ENCODE data around the gene INHBB. TPM values are rescaled to one million over a fixed set of nuclear protein-coding genes. Genes with fewer than 3 reads are reported as not detected.

Gene INHBB
- total RNA-seq, 1 donor from 2014 or later = 4.7 TPM

DNA sequence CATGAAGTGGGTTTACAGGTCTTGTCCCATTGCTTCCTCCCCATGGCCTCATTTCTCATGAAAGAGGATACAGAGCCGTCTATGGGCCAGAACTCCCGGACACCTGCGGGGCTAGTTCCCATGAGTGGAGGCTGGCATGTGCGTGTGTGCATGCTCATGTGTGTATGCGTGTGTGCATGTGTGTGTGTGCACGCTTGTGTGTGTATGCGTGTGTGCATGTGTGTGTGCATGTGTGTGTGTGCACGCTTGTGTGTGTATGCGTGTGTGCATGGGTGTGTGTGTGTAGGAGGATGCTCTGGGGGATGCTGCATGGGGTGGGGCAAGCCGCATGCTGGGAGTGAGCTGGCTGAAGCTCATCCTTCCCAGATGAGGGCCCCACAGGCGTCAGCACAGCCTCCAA, 20.8 kb downstream of the INHBB start:
- Mint-ChIP-seq H3K4me1 (ENCODE audit: unreplicated experiment) (peaks cover 7% of the 10 kb centered on the region), H3K36me3 (ENCODE audit: low read depth, unreplicated experiment) (no peaks in the 10 kb centered on the region), H3K4me3 (ENCODE audit: unreplicated experiment) (no peak overlapping the region), H3K27me3 (ENCODE audit: unreplicated experiment) (peaks cover 16% of the 10 kb centered on the region), H3K9me3 (ENCODE audit: unreplicated experiment) (no peaks in the 10 kb centered on the region), H3K27ac (ENCODE audit: unreplicated experiment) (no peak overlapping the region)
- TF ChIP-seq, protein P1, sequence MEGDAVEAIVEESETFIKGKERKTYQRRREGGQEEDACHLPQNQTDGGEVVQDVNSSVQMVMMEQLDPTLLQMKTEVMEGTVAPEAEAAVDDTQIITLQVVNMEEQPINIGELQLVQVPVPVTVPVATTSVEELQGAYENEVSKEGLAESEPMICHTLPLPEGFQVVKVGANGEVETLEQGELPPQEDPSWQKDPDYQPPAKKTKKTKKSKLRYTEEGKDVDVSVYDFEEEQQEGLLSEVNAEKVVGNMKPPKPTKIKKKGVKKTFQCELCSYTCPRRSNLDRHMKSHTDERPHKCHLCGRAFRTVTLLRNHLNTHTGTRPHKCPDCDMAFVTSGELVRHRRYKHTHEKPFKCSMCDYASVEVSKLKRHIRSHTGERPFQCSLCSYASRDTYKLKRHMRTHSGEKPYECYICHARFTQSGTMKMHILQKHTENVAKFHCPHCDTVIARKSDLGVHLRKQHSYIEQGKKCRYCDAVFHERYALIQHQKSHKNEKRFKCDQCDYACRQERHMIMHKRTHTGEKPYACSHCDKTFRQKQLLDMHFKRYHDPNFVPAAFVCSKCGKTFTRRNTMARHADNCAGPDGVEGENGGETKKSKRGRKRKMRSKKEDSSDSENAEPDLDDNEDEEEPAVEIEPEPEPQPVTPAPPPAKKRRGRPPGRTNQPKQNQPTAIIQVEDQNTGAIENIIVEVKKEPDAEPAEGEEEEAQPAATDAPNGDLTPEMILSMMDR (IDR thresholded peaks at IDR 0.05; ENCODE audit: unreplicated experiment) = no peak
- DNase-seq (ENCODE audit: low spot score) = no peak

DNA sequence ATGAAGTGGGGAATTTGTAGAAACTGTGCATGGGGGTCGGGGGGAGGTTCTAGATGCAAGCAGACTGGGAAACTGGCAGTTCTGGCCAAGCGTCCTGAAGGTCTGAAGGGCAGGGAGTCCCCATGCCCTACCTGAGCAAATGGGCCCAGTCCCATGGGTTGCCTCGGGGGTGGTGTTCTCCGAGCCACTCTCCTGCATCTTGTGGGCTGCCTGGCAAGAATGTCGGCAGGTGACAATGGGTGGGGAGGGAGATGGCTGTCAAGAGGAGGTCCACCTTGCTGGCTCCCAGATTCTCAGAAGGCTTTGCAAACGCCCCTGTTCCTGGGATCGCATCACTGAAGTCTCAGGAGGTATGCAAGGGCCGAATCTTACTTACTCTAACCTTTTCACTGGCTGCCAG, 21.3 kb downstream of the INHBB start:
- TF ChIP-seq, protein P1 (IDR thresholded peaks at IDR 0.05; ENCODE audit: unreplicated experiment) = no peak
- H3K9me3 Mint-ChIP-seq (ENCODE audit: unreplicated experiment) = no peaks in the 10 kb centered on the region
- no peaks in the 10 kb centered on the region for H3K36me3 Mint-ChIP-seq (ENCODE audit: low read depth, unreplicated experiment)
- H3K27me3 Mint-ChIP-seq (ENCODE audit: unreplicated experiment) = peaks cover 17% of the 10 kb centered on the region
- H3K4me3 Mint-ChIP-seq (ENCODE audit: unreplicated experiment) = no peak overlapping the region
- H3K27ac Mint-ChIP-seq (ENCODE audit: unreplicated experiment) = no peak overlapping the region
- H3K4me1 Mint-ChIP-seq (ENCODE audit: unreplicated experiment) = peaks cover 7% of the 10 kb centered on the region
- no peak for DNase-seq (ENCODE audit: low spot score)

DNA sequence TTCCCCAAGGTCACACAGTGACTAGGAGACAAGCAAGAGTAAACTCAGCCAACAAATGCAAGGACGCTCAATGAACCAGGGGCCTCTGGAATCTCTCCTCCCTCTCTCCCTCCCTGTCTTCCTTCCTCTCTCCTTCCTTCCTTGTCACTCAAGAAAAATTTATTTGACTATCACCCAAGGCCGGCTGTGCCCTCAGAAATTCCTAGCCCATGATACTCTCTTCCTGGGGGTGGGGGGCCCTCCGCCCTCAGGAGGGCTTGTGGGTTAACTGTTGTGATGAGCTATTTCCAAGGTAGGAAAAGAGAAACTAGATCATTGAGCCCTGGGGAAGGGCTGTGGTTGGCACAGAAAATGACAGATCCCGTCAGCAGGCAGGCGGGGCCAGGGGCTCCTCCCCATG, 21.7 kb downstream of the INHBB start:
- TF ChIP-seq, protein P1 (IDR thresholded peaks at IDR 0.05; ENCODE audit: unreplicated experiment) = no peak
- Mint-ChIP-seq H3K4me3 (ENCODE audit: unreplicated experiment) (no peak overlapping the region), H3K9me3 (ENCODE audit: unreplicated experiment) (no peaks in the 10 kb centered on the region), H3K27me3 (ENCODE audit: unreplicated experiment) (peaks cover 17% of the 10 kb centered on the region), H3K4me1 (ENCODE audit: unreplicated experiment) (peaks cover 7% of the 10 kb centered on the region), H3K36me3 (ENCODE audit: low read depth, unreplicated experiment) (no peaks in the 10 kb centered on the region), H3K27ac (ENCODE audit: unreplicated experiment) (no peak overlapping the region)
- DNase-seq (ENCODE audit: low spot score) = no peak

DNA sequence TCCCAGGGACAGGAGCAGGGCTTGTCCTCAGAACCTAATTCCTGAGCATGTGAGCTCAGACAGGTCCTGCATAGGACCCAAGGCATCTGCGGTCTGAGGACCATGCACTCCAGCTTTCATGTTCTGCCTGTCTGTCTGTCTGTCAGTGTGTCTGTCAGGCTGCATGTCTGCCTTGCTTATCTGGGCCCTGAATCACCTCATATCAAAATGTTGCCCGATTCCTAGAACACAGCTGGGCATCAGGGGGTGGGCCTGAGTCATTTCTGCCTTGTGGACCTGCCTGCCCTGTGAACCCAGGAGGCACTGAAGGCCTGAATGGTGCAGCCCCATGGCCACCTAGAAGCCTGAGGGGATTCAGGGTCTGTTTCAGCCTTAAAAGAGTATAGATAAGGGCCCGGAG, 22.1 kb downstream of the INHBB start:
- DNase-seq (ENCODE audit: low spot score) = no peak
- no peak overlapping the region for H3K27ac Mint-ChIP-seq (ENCODE audit: unreplicated experiment)
- peaks cover 7% of the 10 kb centered on the region for H3K4me1 Mint-ChIP-seq (ENCODE audit: unreplicated experiment)
- H3K9me3 Mint-ChIP-seq (ENCODE audit: unreplicated experiment) = no peaks in the 10 kb centered on the region
- H3K36me3 Mint-ChIP-seq (ENCODE audit: low read depth, unreplicated experiment) = no peaks in the 10 kb centered on the region
- peaks cover 17% of the 10 kb centered on the region for H3K27me3 Mint-ChIP-seq (ENCODE audit: unreplicated experiment)
- no peak overlapping the region for H3K4me3 Mint-ChIP-seq (ENCODE audit: unreplicated experiment)
- TF ChIP-seq, protein P1 (IDR thresholded peaks at IDR 0.05; ENCODE audit: unreplicated experiment) = no peak

DNA sequence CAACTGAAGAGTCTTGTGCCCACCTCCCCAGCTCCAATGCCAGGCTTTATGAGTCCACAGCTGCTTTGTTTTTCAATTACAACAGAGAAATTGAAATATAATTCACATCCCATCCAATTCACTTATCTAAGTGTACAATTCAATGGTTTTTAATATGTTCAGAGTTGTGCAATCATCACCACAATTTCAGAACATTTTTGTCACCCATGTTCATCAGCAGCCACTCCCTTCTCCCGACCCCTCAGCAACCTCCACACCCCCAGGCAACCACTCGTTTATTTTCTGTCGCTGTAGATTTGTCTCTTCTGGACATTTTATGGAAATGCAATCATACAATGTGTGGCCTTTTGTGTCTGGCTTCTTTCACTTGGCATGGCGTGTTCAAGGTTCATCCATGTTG, 23.3 kb downstream of the INHBB start:
- Mint-ChIP-seq H3K27ac (ENCODE audit: unreplicated experiment) (no peak overlapping the region), H3K9me3 (ENCODE audit: unreplicated experiment) (no peaks in the 10 kb centered on the region), H3K4me1 (ENCODE audit: unreplicated experiment) (peaks cover 9% of the 10 kb centered on the region), H3K4me3 (ENCODE audit: unreplicated experiment) (no peak overlapping the region), H3K36me3 (ENCODE audit: low read depth, unreplicated experiment) (no peaks in the 10 kb centered on the region), H3K27me3 (ENCODE audit: unreplicated experiment) (peaks cover 20% of the 10 kb centered on the region)
- TF ChIP-seq, protein P1 (IDR thresholded peaks at IDR 0.05; ENCODE audit: unreplicated experiment) = no peak
- DNase-seq (ENCODE audit: low spot score) = no peak
